HCT116 (cell line): Measurements from ENCODE around the gene UMODL1. TPM values are rescaled to one million over a fixed set of nuclear protein-coding genes. Genes with fewer than 3 reads are reported as not detected.
"Not testable (repeated sequence)": the region's sequence is repeated elsewhere in the genome, so short reads cannot be mapped to it uniquely, and the experiment has no call there.

Experiments
- ATAC-seq: fragments of 200-7000 bp; cut with Tn5 transposase; 2 replicates; pipeline ENCODE4 v1.9.1; 2020; ENCODE audit warnings: mild to moderate bottlenecking, moderate library complexity
- BruUV-seq: library from RNA; stranded (reverse); fragments of 400-500 nt; replicated peaks from 2 replicates; lab custom pipeline; 2021; lab: Mats Ljungman, UMichigan
- CTCF ChIA-PET: fragments of 300-600 bp; sonication (Branson Sonifier 250); formaldehyde crosslinking; loops from one replicate; lab custom pipeline; 2021; ENCODE audit warnings: antibody characterized with exemption; lab: Charles Lee
- POLR2A ChIA-PET: fragments of 300-600, 350-600 bp; sonication (Branson Sonifier 250); formaldehyde crosslinking; loops from one replicate; lab custom pipeline; 2021; ENCODE audit warnings: antibody characterized with exemption; lab: Charles Lee
- RAD21 ChIA-PET, 2 experiments: fragments of 300-600 bp; sonication (Branson Sonifier 250); formaldehyde crosslinking; loops; one replicate each; lab custom pipeline; 2023; ENCODE audit warnings: low total read pairs in 2 of 2; ENCODE audit not compliant: uncharacterized antibody in 2 of 2, unreplicated experiment in 2 of 2, low non-redundant PET in 1 of 2; lab: Charles Lee
- DNase-seq: peaks from one replicate; pipeline ENCODE4 v3.0.0-alpha.2; 2010; ENCODE audit warnings: low read depth, low spot score
- H2AFZ ChIP-seq: fragments of 200-600 bp; shearing (Covaris generic), sonication (generic); 2 replicates; pipeline ENCODE4 v1.6.1; 2017; ENCODE audit warnings: low read depth, mixed run types, mixed read lengths, antibody characterized with exemption, low read length; ENCODE audit not compliant: poor library complexity, severe bottlenecking
- H3K27ac ChIP-seq: 2 replicates; pipeline ENCODE4 v1.5.1; 2012; ENCODE audit warnings: low read depth, low read length
- H3K27me3 ChIP-seq: fragments of 200-600 bp; sonication (generic); 2 replicates; pipeline ENCODE4 v1.6.1; 2016; ENCODE audit warnings: mixed run types, low read length, mixed read lengths; ENCODE audit not compliant: insufficient read depth
- H3K36me3 ChIP-seq, 2 experiments: fragments of 200-500 bp in 1 of 2; fragments of 200-600 bp in 1 of 2; sonication (Bioruptor generic) in 1 of 2; sonication (generic) in 1 of 2; 2 replicates each; pipeline versions ENCODE4 v1.5.1 to v1.6.1; 2014 to 2016; ENCODE audit warnings: low read length in 2 of 2, inconsistent platforms in 1 of 2, mixed read lengths in 1 of 2, mixed run types in 1 of 2; ENCODE audit not compliant: insufficient read depth in 2 of 2, control insufficient read depth in 1 of 2
- H3K4me1 ChIP-seq, 2 experiments: fragments of 200-600 bp in 1 of 2; sonication (generic) in 1 of 2; 2 replicates each; pipeline versions ENCODE4 v1.5.1 to v1.6.1; 2012 to 2017; ENCODE audit warnings: low read length in 2 of 2, inconsistent platforms in 1 of 2, mild to moderate bottlenecking in 1 of 2, mixed read lengths in 1 of 2, mixed run types in 1 of 2, moderate library complexity in 1 of 2; ENCODE audit not compliant: insufficient read depth in 2 of 2, control insufficient read depth in 1 of 2
- H3K4me2 ChIP-seq: fragments of 200-600 bp; sonication (generic); 2 replicates; pipeline ENCODE4 v1.6.1; 2017; ENCODE audit warnings: mixed run types, low read length, mixed read lengths
- H3K4me3 ChIP-seq, 2 experiments: fragments of 200-600 bp in 1 of 2; sonication (generic) in 1 of 2; replicated peaks in 1 of 2; 2 replicates each; pipeline ENCODE4 v1.5.1; 2011 to 2016; ENCODE audit warnings: low read length in 2 of 2, control low read depth in 1 of 2, low read depth in 1 of 2, mild to moderate bottlenecking in 1 of 2, mixed read lengths in 1 of 2, mixed run types in 1 of 2
- H3K79me2 ChIP-seq: fragments of 200-600 bp; sonication (generic); 2 replicates; pipeline ENCODE4 v1.6.1; 2017; ENCODE audit warnings: mild to moderate bottlenecking, mixed run types, low read length, moderate library complexity, mixed read lengths; ENCODE audit not compliant: insufficient read depth
- H3K9ac ChIP-seq: fragments of 200-600 bp; sonication (generic); 2 replicates; pipeline ENCODE4 v1.6.1; 2016; ENCODE audit warnings: low read length, mixed read lengths
- H3K9me2 ChIP-seq: fragments of 200-600 bp; sonication (generic), shearing (Covaris generic); 2 replicates; pipeline ENCODE4 v1.6.1; 2017; ENCODE audit warnings: mixed run types, mild to moderate bottlenecking, moderate library complexity; ENCODE audit not compliant: insufficient read depth
- H3K9me3 ChIP-seq, 2 experiments: fragments of 200-500 bp in 1 of 2; fragments of 200-600 bp in 1 of 2; sonication (Bioruptor generic) in 1 of 2; sonication (generic) in 1 of 2; 2 replicates each; pipeline ENCODE4 v1.6.1; 2014 to 2017; ENCODE audit warnings: low read length in 2 of 2, mixed read lengths in 2 of 2, inconsistent platforms in 1 of 2, low read depth in 1 of 2, mild to moderate bottlenecking in 1 of 2, mixed run types in 1 of 2, moderate library complexity in 1 of 2; ENCODE audit not compliant: control insufficient read depth in 1 of 2, insufficient read depth in 1 of 2
- H4K20me1 ChIP-seq: fragments of 200-600 bp; sonication (generic), shearing (Covaris generic); 2 replicates; pipeline ENCODE4 v1.6.1; 2017; ENCODE audit warnings: mixed run types, mild to moderate bottlenecking, moderate library complexity; ENCODE audit not compliant: insufficient read depth
- intact Hi-C: fragments of 100-400 bp; cut with micrococcal nuclease; formaldehyde crosslinking; loops from 2 replicates; pipeline ENCODE4 v1.10.0; 2022
- total RNA-seq: library from RNA; stranded (reverse); gene quantifications from one replicate; pipeline ENCODE4 v1.2.1, GENCODE V29; 2021; ENCODE audit not compliant: unreplicated experiment

UMODL1 gene
- total RNA-seq, 1 experiment from 2014 or later, result not detected

- H3K36me3 ChIP-seq, H3K4me1 ChIP-seq, H2AFZ ChIP-seq, H3K4me2 ChIP-seq, H3K9me2 ChIP-seq, DNase-seq, H3K27ac ChIP-seq, ATAC-seq, H4K20me1 ChIP-seq, POLR2A ChIA-PET, H3K9me3 ChIP-seq, BruUV-seq, CTCF ChIA-PET, H3K9ac ChIP-seq, H3K4me3 ChIP-seq, RAD21 ChIA-PET, intact Hi-C loops, H3K79me2 ChIP-seq, H3K27me3 ChIP-seq: not testable (repeated sequence)
These were observed 6.6 kb downstream of the UMODL1 start for GRCh38 chr21:42077685-42078238.

GRCh38 chr21:42078247-42079007, 7.3 kb downstream of the UMODL1 start:
- DNase-seq, H3K9ac ChIP-seq, POLR2A ChIA-PET, CTCF ChIA-PET, H3K4me1 ChIP-seq, intact Hi-C loops, H3K27me3 ChIP-seq, H3K4me3 ChIP-seq, H2AFZ ChIP-seq, H4K20me1 ChIP-seq, H3K36me3 ChIP-seq, BruUV-seq, H3K79me2 ChIP-seq, H3K27ac ChIP-seq, ATAC-seq, H3K9me2 ChIP-seq, H3K9me3 ChIP-seq, H3K4me2 ChIP-seq, RAD21 ChIA-PET: not testable (repeated sequence)
